Naive B cell (primary cell): ENCODE data around the gene SEC14L2. TPM values are rescaled to one million over a fixed set of nuclear protein-coding genes. Genes with fewer than 3 reads are reported as not detected.

Experiments used
- ATAC-seq, 2 donors: fragments of 150-1000 bp; cut with Tn5 transposase; 2 replicates each; pipeline ENCODE4 v1.10.0; 2021; ENCODE audit warnings: low read depth in 2 of 2, mild to moderate bottlenecking in 2 of 2, moderate library complexity in 2 of 2
- DNase-seq: peaks from one replicate; pipeline ENCODE4 v3.0.0; 2022
- H3K27ac Mint-ChIP-seq, 6 donors: one replicate each; pipeline ENCODE4 v1.8.0; 2020 to 2022; ENCODE audit warnings: mild to moderate bottlenecking in 6 of 6, mixed read lengths in 6 of 6, moderate library complexity in 5 of 6, inconsistent platforms in 2 of 6
- H3K27me3 Mint-ChIP-seq, 3 donors: one replicate each; pipeline ENCODE4 v1.8.0; 2021 to 2022; ENCODE audit warnings: mixed read lengths in 3 of 3, mild to moderate bottlenecking in 1 of 3
- H3K36me3 Mint-ChIP-seq, 2 donors: one replicate each; pipeline ENCODE4 v1.8.0; 2020 to 2022; ENCODE audit warnings: mixed read lengths in 2 of 2, inconsistent platforms in 1 of 2, mild to moderate bottlenecking in 1 of 2
- H3K4me1 Mint-ChIP-seq, 3 donors: one replicate each; pipeline ENCODE4 v1.8.0; 2020 to 2022; ENCODE audit warnings: mixed read lengths in 3 of 3, inconsistent platforms in 1 of 3, mild to moderate bottlenecking in 1 of 3, moderate library complexity in 1 of 3
- H3K4me3 Mint-ChIP-seq, 8 donors: one replicate each; pipeline ENCODE4 v1.8.0; 2020 to 2022; ENCODE audit warnings: mild to moderate bottlenecking in 8 of 8, mixed read lengths in 8 of 8, moderate library complexity in 8 of 8, inconsistent platforms in 2 of 8
- H3K9me3 Mint-ChIP-seq, 7 donors: one replicate each; pipeline ENCODE4 v1.8.0; 2020 to 2022; ENCODE audit warnings: mixed read lengths in 7 of 7, mild to moderate bottlenecking in 5 of 7, inconsistent platforms in 2 of 7, moderate library complexity in 1 of 7
- polyA plus RNA-seq, 6 donors: library from polyadenylated mRNA; unstranded; fragments of 300-500 nt; fragmentation: Illumina TruSeq; gene quantifications; one replicate each; pipeline ENCODE4 v1.2.3, GENCODE V29; 2021; ENCODE audit warnings: low read depth in 6 of 6

SEC14L2 gene
- polyA plus RNA-seq, 6 donors from 2014 or later = 0.60 to 2.6 (median 1.0) TPM

DNA sequence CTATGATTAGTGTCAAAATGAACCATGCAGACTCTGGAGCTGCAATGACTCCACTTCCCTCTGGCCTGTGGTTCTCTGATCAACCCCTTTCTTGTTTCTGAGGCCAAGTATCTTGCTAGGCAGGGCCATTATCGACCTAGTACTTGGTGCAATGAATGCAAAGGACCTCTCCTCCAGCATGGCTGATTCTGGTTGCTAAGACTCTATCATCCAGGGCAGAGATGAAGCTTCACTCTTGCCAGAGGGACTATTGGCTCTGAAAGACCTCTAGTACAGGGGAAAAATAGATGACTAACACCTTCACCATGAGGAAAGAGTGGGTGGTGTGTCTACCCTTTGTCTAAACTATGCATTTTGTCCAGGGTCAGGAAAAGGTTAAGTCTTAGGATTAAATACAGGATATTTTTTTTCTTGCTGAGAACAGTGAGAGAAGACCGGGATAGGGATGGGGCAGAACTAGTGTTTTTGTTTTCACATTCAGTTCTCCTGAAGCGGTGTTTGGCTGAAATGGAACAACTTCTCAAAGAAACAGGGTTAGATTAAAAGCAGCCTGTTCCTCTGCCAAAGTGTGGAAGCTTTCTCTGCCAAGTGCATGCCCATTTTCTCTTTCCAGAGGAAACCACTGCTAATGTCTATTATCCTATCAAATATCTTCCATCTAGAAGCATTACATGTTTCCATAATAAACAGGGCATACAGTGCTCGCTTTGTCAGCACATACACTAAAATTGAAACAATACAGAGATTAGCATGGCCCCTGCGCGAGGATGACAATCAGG lies 23.7 kb downstream of the SEC14L2 start:
- H3K4me3 Mint-ChIP-seq = peak overlapping the region in 2 of 8 donors; percentile 20 to 57

DNA sequence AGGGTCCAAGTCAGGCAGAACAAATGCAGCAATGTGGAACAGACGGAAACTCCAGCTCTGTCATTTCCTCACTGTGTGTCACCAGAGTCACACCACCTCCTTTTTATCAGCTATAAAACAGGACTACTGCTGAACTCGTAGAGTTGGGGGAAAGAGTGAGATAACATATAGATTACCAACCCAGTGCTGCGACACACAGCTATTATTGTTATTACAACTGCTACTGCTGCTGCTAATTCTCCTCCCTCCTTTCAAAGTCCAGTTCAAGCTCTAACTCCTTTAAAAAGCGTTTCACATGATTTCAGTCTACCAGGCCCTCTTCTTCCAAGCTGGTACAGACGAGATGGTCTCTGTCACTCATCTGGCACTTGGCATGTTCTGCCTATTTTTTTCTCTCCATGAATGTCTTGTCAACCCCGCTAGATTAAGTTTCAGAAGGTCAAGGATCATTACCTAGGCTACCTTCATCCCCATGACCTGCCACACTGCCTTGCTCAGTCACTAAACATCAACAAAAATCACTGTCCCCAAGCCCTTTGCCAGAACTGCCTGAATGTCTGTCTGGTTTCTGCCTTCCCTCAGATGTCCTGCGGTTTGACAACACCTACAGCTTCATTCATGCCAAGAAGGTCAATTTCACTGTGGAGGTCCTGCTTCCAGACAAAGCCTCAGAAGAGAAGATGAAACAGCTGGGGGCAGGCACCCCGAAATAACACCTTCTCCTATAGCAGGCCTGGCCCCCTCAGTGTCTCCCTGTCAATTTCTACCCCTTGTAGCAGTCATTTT lies 25.1 kb downstream of the SEC14L2 start:
- peak overlapping the region; percentile 93 to 99 (median 99) for H3K4me3 Mint-ChIP-seq
- ATAC-seq = no peak

More for the DNA sequence above, 23.7 kb downstream of the SEC14L2 start:
- Mint-ChIP-seq H3K4me1 (peaks cover 19 to 34% (median 28%) of the 10 kb centered on the region in 3 donors), H3K27me3 (no peaks in the 10 kb centered on the region), H3K9me3 (no peaks in the 10 kb centered on the region), H3K36me3 (peaks cover 0 to 9% of the 10 kb centered on the region in 2 donors), H3K27ac (no peak overlapping the region)
- no peak for DNase-seq
- no peak for ATAC-seq

DNA sequence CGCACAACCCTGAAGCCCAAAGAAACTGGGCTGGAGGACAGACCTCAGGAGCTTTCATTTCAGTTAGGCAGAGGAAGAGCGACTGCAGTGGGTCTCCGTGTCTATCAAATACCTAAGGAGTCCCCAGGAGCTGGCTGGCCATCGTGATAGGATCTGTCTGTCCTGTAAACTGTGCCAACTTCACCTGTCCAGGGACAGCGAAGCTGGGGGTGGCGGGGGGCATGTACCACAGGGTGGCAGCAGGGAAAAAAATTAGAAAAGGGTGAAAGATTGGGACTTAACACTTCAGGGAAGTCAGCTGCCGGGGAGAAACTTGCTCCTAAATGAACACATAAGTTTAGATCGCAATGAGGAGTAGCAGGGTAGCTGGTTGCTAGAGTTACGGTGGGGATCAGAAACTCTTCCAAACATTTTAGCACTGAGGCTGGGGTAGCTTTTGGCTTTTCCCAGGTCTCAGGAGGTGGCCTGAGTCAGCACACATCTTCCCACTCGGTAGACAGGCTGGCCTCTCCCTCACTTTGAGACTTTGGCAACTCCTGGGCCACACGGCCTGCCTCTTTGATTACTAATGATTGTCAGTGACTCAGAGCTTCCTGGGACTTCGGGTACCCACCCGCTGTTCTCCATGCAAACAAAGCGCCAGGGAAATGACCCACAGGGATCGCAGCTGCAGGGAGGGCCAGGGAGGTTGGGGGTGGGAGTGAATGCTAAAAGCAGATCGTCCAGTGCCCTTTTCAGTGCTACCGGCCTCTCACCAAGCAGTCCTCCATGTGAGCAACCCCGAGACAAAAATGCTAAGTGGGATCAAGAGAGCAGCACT lies 25.9 kb downstream of the SEC14L2 start:
- peak overlapping the region; percentile 93 to 99 (median 99) for H3K4me3 Mint-ChIP-seq
- no peak for DNase-seq

More for the DNA sequence above, 25.1 kb downstream of the SEC14L2 start:
- Mint-ChIP-seq H3K27ac (peak overlapping the region in 5 of 6 donors; percentile 20 to 95 (median 38)), H3K4me1 (peaks cover 31 to 46% (median 42%) of the 10 kb centered on the region in 3 donors), H3K9me3 (no peaks in the 10 kb centered on the region), H3K36me3 (no peaks in the 10 kb centered on the region), H3K27me3 (no peaks in the 10 kb centered on the region)
- no peak for DNase-seq

DNA sequence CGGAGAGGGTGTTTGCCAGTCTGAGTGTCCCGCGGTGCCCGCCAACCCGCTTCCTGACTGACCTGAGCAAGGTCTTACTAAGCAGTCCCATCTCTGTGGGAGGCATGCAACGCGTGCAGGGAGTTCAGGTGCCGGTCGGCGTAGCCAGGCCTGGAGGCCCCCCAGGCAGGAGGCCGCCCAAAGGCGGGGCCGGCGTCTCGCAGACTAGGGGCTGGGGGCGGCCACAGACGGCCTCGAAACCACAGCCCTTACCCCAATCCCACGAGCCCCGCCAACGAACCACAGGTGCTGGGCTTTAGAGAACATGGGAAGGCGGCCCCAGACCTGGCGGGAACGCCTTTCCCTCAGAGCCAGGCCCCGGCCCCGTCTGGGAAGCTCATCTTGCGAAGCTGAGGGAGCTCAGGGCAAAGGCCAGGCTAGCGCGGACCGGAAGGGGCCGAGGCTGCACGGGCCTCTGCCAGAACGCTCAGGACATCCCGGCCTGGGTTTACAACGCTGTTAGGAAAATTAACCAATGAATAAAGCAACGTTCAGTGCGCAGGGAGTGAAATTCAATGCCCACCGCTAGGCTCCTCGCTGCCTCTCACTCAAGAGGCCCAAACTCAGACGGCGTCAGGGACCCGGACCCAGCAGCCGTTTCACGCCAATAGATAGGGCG lies 26.6 kb downstream of the SEC14L2 start:
- peaks cover 35 to 52% (median 48%) of the 10 kb centered on the region in 3 donors for H3K4me1 Mint-ChIP-seq
- no peak for ATAC-seq
- no peaks in the 10 kb centered on the region for H3K9me3 Mint-ChIP-seq
- no peaks in the 10 kb centered on the region for H3K36me3 Mint-ChIP-seq
- no peaks in the 10 kb centered on the region for H3K27me3 Mint-ChIP-seq
- DNase-seq = no peak
- peak overlapping the region; percentile 95 to 99 (median 98) for H3K27ac Mint-ChIP-seq
- H3K4me3 Mint-ChIP-seq = peak overlapping the region; percentile 93 to 99 (median 99)

More for the DNA sequence above, 25.9 kb downstream of the SEC14L2 start:
- Mint-ChIP-seq H3K4me1 (peaks cover 35 to 52% (median 48%) of the 10 kb centered on the region in 3 donors), H3K27me3 (no peaks in the 10 kb centered on the region), H3K27ac (peak overlapping the region in 5 of 6 donors; percentile 57 to 98 (median 91)), H3K9me3 (no peaks in the 10 kb centered on the region), H3K36me3 (no peaks in the 10 kb centered on the region)
- no peak for ATAC-seq

DNA sequence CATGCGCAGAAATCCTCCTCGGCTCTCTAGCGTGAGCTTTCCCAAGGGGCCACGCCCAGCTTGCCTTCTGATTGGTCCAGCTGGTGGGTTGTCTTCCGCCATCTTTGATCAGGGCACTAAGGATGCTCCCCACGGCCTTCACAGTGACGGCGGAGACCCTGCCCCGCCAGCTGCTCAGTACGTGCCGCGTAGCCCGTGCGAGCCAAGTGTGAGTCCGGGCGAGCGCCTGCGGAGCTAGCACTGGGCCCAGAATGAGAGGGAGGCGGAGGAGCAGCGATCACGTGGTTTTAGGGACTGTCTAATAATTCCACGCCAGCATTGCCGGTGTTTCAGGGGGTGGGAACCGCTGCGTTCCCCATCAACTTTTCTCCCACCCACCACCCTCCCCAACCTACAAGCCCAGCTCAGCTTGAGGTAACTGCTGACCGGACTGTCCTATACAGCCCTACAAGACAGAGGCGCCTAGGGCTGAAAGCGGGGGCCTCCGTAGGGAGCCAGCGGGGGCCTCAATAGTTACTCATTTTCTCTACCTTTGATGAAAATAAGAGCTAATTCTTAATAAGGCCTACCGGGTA lies 27.2 kb downstream of the SEC14L2 start:
- no peaks in the 10 kb centered on the region for H3K27me3 Mint-ChIP-seq
- peaks cover 35 to 52% (median 48%) of the 10 kb centered on the region in 3 donors for H3K4me1 Mint-ChIP-seq

DNA sequence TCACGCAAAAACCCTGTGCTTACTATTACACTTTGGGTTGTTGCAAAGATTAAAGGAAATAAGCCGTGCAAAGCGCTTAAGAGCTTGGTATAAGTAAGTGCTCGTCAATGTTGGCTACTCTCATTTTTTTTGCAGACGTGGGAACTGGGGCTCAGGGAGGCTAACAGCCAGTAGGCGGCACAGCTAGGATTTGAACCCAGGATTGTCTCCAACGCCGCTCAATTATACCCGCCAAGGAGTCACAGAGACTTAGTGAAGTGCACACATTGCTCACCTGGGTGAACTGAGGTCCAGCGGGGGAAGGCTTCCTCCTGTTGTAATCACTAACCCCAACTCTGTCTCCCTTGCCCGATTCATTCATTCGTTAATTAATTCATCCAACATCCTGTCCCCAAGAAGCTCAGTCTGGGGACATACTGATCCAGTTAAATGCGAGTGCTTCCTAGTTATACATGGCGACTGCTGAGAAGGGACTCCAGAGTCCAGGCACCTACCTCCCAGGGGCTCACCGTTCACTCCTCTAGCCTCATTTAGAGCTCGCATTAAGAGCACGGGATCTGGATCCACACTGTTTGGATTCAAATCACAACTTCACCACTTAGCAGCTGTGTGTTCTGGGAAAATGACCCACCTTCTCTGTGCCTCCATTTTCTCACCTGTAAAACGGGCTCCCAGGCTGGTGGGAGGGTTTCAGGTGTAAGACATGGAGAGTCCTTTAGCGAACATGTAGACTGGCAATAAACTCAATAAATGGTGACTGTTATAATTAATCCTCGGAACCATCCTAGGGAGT lies 27.9 kb downstream of the SEC14L2 start:
- Mint-ChIP-seq H3K4me1 (peaks cover 35 to 52% (median 48%) of the 10 kb centered on the region in 3 donors), H3K27ac (peak overlapping the region in 5 of 6 donors; percentile 49 to 99 (median 98)), H3K27me3 (no peaks in the 10 kb centered on the region), H3K4me3 (peak overlapping the region; percentile 93 to 99 (median 99)), H3K36me3 (no peaks in the 10 kb centered on the region), H3K9me3 (no peaks in the 10 kb centered on the region)
- DNase-seq (no peak), ATAC-seq (no peak)

More for the DNA sequence above, 27.2 kb downstream of the SEC14L2 start:
- Mint-ChIP-seq H3K27ac (peak overlapping the region; percentile 95 to 99 (median 98)), H3K4me3 (peak overlapping the region; percentile 93 to 99 (median 99)), H3K36me3 (no peaks in the 10 kb centered on the region), H3K9me3 (no peaks in the 10 kb centered on the region)
- peak; percentile 97 for DNase-seq
- ATAC-seq = peak; percentile 85 to 88

DNA sequence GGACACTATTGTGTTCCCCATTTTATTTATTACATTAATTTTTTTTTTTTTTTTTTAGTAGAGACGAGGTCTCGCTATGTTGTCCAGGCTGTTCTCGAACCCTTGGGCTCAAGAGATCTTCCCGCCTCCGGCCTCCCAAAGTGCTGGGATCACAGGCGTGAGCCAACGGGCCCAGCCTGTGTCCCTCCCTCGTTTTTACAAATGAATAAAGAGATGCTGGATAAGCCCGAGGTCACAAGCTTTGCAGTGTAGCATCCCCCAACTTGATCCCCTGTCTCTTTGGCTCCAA lies 28.5 kb downstream of the SEC14L2 start:
- no peaks in the 10 kb centered on the region for H3K9me3 Mint-ChIP-seq
- H3K27ac Mint-ChIP-seq = peak overlapping the region in 5 of 6 donors; percentile 73 to 92 (median 84)
- peak overlapping the region; percentile 91 to 99 (median 98) for H3K4me3 Mint-ChIP-seq
- peaks cover 35 to 52% (median 48%) of the 10 kb centered on the region in 3 donors for H3K4me1 Mint-ChIP-seq
- H3K36me3 Mint-ChIP-seq = no peaks in the 10 kb centered on the region
- no peak for ATAC-seq
- no peak for DNase-seq
- no peaks in the 10 kb centered on the region for H3K27me3 Mint-ChIP-seq

DNA sequence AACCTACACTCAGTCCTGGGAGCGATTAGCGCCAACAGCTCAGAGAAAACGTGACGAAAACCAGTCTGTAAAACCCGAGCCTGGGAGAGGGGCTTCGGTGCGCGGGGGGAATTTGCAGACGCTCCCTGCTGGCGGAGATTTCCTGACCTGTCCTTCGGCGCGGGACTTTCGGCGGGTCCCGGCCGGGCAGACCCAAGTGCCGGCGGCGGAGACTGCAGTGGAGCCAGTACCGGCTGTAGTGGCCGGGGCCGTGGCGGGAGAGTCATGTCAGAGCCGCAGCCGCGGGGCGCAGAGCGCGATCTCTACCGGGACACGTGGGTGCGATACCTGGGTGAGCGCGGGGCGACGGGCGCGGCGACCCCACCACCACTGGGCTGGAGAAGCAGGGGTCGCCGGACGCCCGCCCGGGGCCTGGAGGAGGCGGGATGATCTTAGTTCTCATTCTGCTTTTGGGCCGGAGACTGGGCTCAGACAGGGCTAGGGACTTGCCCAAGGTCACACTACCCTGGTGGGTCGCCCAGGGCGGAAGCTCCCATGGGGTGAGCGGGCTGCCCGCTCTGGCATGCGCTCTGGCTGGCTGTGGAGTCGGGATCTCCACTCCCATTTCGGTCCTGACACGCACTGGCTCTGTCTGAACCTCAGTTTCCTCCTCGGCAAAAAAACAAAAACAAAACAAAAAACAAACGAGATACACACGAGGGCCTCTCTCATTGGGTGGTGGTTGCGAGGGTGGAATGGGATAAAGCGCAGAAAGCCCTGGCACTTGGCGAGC lies 29.0 kb downstream of the SEC14L2 start, which contains the start of gene MTFP1:
TSS of gene MTFP1 (plus strand) at position 153 of the 772 bp plus-strand sequence. CDS start at position 265, 112 bp downstream.
- H3K4me1 Mint-ChIP-seq = peaks cover 35 to 52% (median 48%) of the 10 kb centered on the region in 3 donors
- DNase-seq = peak; percentile 38
- H3K27ac Mint-ChIP-seq = peak within 1 kb of the TSS in 5 of 6 donors; percentile 73 to 99 (median 95)
- H3K4me3 Mint-ChIP-seq = peak within 1 kb of the TSS; percentile 93 to 99 (median 98)
- H3K36me3 Mint-ChIP-seq = no peaks in the 10 kb centered on the region
- H3K27me3 Mint-ChIP-seq = no peaks in the 10 kb centered on the region
- ATAC-seq = peak in 1 of 2 donors; percentile 9
- no peaks in the 10 kb centered on the region for H3K9me3 Mint-ChIP-seq

DNA sequence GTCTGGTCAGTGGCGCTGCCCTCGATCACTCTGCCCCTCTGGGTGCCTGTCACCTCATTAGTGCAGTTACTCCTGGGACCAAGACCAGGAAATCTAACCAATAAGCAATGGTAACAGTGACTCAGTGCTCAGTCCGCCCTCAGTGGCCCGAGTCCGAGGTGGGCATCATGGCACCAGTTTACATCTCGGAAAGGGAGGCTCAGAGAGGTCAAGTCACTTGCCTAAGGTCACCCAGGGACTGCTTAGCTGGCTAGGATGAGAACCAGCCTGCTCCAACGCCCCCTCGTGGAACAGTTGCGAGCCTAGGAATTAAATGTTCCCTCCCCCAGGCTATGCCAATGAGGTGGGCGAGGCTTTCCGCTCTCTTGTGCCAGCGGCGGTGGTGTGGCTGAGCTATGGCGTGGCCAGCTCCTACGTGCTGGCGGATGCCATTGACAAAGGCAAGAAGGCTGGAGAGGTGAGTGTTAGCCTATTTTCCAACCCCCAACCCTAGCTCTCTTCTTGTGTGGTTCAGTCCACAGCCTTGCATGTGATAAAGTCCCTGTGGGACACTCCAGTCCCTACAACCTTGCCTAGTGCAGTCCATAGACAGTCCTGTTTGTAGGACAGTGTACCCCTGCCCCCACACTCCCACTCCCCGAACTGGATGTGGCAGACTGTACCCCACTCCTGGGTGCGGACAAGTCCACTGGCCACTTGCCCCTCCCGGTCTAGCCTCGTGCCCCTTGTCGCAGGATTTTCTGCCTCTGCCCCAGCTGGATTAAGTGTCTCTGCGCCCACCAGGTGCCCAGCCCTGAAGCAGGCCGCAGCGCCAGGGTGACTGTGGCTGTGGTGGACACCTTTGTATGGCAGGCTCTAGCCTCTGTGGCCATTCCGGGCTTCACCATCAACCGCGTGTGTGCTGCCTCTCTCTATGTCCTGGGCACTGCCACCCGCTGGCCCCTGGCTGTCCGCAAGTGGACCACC lies 29.9 kb downstream of the SEC14L2 start:
- H3K9me3 Mint-ChIP-seq = no peaks in the 10 kb centered on the region
- peak overlapping the region in 5 of 6 donors; percentile 44 to 90 (median 78) for H3K27ac Mint-ChIP-seq
- H3K36me3 Mint-ChIP-seq = no peaks in the 10 kb centered on the region
- no peaks in the 10 kb centered on the region for H3K27me3 Mint-ChIP-seq
- peak; percentile 20 to 22 for ATAC-seq
- peaks cover 35 to 52% (median 48%) of the 10 kb centered on the region in 3 donors for H3K4me1 Mint-ChIP-seq
- H3K4me3 Mint-ChIP-seq = peak overlapping the region; percentile 91 to 99 (median 98)
- peak; percentile 59 for DNase-seq

DNA sequence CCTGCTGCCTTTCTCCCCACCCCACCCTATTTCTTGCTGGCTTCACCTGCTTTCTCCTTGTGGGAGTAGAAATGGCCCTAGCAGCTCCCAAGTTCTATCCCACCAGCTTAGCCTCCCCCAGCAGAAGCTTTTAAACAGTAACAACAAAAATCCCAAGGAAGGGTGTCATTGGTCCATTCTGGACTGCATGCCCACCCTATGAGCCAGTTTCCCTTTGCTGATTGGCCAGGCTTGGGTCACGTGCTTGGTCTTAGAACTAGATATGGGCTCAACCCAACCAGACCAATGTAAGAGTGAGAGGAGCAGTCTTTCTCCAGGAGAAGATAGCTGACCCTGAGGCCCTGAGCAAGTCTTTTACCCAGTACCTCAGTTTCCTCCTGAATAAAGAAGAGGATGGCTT lies 31.1 kb downstream of the SEC14L2 start:
- no peaks in the 10 kb centered on the region for H3K27me3 Mint-ChIP-seq
- H3K4me3 Mint-ChIP-seq = peak overlapping the region in 1 of 8 donors; percentile 93

More for the DNA sequence above, 31.1 kb downstream of the SEC14L2 start:
- Mint-ChIP-seq H3K9me3 (no peaks in the 10 kb centered on the region), H3K27ac (peak overlapping the region in 1 of 6 donors; percentile 28), H3K4me1 (peaks cover 25 to 41% (median 39%) of the 10 kb centered on the region in 3 donors), H3K36me3 (no peaks in the 10 kb centered on the region)
- no peak for DNase-seq
- ATAC-seq = no peak
